GM21717 (cell line): ENCODE measurements around the gene XRRA1.
A peak's percentile ranks its signal among the peaks of the same experiment; 100 is the strongest.
"Not testable (repeated sequence)": the region's sequence is repeated elsewhere in the genome, so short reads cannot be mapped to it uniquely, and the experiment has no call there.

Source experiments
- ATAC-seq: cut with Tn5 transposase; IDR thresholded peaks from one replicate; pipeline ENCODE4 v1.9.1; 2021; ENCODE audit warnings: mild to moderate bottlenecking, moderate library complexity; ENCODE audit not compliant: unreplicated experiment

The XRRA1 gene, protein sequence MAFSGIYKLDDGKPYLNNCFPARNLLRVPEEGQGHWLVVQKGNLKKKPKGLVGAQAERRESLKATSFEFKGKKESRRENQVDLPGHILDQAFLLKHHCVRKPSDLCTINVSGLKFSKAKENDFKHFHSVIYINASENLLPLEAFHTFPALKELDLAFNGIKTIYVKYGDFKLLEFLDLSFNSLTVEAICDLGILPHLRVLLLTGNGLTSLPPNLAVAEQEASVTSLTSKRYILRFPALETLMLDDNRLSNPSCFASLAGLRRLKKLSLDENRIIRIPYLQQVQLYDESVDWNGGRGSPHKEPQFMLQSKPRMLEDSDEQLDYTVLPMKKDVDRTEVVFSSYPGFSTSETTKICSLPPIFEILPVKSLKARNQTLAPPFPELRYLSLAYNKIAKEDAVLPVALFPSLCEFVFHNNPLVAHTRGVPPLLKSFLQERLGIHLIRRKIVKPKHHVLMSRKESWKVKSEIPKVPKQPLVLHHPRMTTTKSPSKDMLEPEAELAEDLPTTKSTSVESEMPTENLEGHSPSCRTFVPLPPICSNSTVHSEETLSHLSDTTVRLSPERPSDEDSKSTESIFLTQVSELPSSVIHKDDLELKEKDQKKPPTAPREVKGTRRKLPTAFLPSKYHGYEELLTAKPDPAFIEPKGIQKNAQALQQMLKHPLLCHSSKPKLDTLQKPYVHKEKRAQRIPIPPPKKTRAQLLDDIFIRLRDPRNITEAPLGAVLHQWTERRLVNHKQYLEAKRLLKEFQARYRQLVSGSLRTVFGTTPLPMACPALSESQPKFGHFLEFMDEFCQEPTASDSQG

DNA sequence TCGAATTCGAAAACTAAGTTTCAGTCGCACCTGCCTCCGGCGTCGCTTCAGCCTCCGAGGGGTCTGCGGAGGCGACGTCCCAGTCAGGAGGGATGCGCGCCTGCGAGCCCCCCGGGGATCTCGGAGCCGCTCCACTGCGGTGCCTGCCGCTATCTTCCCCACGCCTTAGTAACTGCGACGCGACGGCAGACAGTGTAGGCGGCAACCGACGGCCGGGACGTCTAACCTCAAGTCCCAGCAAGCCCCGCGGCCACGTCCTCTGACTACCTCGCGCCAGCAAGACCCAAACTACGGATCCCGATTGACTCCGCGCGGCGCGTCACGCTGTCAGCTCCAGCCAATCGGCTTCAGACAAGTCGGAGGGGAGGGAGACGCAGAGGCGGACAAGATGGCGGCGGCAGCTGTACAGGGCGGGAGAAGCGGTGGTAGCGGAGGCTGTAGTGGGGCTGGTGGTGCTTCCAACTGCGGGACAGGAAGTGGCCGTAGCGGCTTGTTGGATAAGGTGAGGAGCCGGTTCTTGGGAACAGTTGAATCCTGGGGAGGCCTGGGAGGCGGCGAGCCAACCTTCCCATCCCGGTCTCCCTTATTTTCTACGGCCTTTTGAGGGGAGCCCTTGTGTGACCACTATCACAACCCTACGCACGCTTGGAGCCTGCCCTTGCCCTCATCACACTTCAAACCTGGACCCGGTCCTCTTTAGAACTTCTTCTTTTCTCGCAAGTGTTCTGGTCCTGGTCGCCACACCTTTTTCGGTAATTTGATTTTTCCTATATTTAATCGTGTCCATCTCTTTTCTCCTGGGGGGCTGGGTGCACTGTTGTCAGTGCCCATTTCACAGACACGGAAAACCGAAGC is at the start of gene XRRA1, which contains the start of gene SPCS2:
TSS of gene XRRA1 (minus strand) at position 194 of the 855 bp plus-strand sequence. CDS start 8,213 bp downstream, outside the sequence.
TSS of gene SPCS2 (plus strand) at position 369 of the 855 bp plus-strand sequence. CDS start at position 389, 20 bp downstream.
- ATAC-seq = peak; percentile 82

DNA sequence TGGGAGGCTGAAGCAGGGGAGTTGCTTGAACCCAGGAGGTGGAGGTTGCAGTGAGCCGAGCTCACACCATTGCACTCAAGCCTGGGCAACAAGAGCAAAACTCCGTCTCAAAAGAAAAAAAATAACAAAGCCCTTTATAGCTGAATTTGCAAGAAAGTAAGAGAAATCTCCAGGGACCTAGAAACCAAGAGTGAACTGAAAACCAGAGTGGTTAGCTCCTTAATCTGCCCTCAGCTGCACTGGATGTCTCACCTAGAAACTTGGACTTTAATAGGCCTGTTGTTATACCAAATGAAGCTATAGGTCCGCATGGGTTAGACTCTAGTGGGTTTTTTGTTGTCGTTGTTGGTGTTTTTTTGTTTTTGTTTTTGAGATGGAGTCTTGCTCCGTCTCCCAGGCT is 44.0 kb upstream of the XRRA1 start:
- no peak for ATAC-seq

DNA sequence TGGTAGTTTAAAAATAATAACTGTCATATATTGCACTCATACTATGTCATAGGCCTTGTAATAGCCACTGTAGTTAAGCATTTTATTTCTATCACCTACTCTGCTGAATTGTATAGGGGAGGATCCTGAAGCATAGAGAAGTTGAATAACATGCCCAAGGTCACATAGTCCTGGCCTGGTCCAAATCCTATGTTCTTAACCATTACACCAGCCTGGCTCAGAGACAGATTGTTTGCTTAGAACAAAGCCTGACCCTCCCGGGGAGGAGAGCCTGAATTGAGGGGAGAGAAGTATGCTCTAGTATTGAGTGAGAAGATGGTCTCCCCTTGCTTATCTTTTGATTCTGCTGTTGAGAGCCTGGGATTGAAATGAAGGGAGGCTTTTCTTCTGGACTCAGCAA is 42.0 kb upstream of the XRRA1 start:
- ATAC-seq = no peak

DNA sequence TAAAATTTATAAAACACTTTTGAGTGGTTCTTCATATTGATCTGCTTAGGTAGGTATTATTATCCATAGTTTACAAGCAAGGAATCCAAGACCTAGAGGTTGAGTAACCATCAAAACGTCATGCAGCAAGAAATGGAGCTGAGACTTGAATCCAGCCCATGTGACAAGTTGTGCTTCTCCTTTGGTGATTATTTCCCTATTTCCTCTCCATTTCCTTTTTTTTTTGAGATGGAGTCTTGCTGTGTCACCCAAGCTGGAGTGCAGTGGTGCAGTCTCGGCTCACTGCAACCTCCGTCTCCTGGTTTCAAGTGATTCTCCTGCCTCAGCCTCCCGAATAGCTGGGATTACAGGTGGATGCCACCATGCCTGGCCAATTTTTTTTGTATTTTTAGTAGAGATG is 41.3 kb upstream of the XRRA1 start:
- not testable (repeated sequence) for ATAC-seq

DNA sequence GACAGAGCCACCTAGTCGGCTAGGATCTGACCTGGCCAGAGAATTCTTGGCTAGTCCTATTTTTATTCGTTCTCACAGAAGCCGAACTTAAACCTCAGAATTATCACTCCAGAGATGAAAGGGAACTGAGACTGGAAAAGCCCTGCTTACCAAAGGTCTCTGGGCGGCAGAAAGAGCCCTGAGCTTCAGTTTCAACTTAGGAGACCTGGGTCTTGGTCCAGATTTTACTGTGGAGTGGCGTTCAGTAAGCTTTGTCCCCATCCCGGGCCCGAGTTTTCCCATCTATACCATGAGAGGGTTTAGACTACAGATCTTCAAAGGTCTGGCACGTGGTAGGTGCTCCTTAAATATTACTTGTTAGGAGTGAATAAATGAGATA is 40.4 kb upstream of the XRRA1 start:
- ATAC-seq = peak; percentile 13

DNA sequence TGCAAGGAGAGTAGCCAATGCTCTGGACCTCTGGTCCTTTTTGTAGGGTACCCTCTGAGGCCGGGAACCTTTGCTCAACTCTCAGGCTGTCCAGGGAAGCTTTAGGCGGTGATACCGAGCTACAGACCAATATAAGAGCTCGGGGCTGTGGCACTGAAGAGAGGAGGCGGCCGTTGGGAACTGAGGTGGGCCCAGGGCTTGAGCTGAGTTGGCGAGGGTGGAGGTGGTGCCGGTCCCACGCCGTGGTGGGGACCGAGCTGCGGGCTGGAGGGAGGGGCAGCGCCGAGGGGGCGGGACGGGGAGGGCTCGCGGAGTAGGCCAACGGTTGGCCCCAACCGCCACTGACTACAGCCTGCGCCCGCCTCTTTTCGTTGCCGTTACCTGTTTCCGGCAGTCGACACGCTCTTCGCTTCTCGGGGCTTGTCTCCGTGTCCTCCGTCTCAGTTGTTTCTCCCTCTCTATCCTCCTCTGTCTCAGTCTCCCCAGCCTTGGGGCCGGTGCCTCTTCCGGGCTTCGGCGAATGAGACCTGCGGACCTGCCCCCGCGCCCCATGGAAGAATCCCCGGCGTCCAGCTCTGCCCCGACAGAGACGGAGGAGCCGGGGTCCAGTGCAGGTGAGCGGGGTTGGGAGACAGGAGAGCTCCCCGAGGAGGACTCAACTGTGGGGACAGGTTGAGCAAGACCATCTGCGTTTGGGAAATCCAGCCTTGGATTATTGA is 39.8 kb upstream of the XRRA1 start, which contains the start of gene NEU3:
TSS of gene NEU3 (plus strand) at position 393 of the 719 bp plus-strand sequence. CDS start at position 521, 128 bp downstream.
- ATAC-seq = peak; percentile 79

DNA sequence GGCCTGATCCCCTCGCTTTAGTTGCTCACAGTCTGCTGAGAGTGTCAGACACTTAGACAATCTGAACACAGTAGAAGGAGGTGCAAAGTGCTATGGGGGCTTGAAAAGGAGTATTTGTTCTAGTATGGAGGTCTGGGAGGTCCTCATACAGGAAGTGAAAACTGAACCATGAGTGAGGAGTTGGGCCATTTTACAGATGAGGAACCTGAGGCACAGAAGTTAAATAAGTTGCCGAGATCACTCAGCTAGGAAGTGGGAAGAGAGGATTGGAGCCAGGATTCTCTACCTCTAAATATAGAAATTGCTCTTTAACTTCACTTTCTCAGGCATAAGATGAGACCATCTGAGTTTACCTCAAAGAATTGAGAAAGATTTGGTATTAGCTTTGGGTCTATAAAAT is 35.8 kb upstream of the XRRA1 start:
- no peak for ATAC-seq

DNA sequence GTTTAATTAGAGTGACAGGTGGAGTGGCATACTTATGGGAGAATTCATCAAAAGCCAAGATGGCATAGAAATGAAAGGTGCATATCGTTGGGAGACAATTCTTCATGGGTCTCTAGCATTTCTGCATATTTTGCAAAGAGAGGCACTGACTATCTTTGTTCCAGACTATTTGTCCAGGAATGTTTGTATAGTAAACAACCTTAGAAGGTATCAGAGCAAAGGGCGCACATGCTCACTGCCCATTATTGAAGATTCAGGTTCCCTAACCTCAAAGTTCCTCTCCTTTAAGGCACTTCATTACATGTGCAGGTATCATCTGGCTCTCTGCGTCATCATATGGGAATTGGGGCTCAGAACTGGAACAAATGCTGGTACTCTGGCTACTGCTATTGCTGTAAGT is 35.2 kb upstream of the XRRA1 start:
- no peak for ATAC-seq

DNA sequence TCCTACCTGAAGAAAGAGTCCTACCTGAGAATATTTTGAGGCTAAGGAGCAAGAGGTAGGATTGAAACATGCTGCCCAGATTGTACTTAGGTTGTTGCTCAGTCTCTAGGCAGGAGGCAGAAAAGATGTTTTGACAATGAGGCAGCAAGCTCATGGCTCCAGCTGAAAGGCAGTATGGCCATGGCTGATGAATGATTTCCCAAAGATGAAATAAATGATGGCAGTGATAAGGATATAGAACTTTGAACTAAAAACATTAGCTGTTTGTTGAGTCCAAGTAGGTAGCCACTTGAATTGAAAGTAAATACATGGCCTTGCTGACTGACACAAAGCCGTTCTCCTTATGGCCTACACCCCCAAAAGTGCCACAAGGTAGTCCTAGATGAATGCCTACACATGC is 33.0 kb upstream of the XRRA1 start:
- no peak for ATAC-seq

DNA sequence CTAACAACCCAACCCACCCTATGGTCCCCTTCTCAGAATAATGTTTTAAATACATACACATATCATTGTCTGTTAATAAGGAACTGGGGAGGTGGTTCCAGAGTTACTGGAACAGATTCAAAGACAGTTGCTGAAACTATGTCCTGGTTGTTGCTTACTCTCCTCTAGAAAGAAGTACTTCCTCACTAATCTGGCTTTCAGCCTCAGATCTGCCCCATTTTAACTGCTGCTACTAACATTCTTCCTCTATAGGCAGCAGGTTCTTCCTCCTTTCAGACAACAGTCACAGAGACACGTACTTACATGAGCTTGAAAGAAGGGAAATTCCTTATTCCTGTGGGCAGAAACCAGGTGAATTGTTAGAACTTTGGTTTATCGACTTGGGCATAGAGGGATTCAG is 31.7 kb upstream of the XRRA1 start:
- no peak for ATAC-seq

DNA sequence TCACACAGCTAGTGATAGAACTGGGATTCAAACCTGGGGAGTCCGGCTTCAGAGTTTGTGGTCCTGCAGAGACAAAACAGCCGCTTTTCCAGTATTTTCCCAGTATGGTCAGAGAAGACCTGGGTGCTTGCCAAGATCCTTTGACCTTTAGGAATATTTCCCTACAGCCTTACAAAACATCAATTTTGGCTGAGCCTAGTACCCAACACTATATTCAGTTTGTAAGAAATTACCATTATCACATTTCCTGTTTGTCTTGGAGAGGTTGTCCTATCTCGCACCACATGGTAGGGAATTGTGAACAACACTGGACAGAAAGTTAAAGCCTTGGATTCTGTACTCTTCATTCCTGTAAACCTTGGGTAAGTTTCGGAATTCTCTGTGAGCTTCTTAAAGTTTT is 29.1 kb upstream of the XRRA1 start:
- ATAC-seq = no peak

DNA sequence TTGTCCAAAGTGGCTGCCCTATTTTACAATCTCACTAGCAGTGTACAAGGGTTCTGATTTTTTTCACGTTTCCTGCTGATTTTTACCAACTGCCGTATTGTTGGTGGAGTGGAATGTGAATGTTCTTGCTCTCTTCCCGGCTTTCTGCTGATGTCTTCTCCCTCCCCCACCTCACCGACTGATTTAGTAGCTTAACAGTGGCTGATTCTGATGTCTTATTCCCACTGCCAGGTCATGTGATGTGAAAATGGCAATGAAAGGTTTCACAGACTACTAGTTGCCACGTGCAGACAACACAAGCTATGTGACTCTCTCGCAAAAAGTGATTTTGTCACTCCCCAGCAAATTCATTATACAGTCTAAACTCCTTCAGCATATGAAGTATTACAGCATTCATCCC is 22.5 kb upstream of the XRRA1 start:
- ATAC-seq = no peak

DNA sequence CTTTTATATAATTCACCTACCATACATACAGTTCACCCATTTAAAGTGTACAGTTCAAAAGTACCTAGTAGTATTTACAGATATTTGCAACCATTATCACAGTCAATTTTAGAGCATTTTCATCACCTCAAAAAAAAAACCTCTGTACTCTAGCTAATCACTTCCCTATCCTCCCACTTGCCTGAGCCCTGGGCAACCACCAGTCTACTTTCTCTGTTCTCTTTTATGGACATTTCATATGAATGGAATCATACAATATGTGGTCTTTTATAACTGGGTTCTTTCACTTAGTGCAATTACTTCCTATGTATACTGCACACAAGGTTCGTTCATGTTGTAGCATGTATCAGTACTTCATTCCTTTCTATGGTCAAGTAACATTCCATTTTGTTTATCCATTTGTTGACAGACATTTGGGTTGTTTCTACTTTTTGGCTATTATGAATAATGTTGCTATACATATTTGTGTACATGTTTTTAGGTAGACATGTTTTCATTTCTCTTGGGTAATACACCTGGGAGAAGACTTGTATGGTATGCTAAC is 22.0 kb upstream of the XRRA1 start:
- no peak for ATAC-seq

DNA sequence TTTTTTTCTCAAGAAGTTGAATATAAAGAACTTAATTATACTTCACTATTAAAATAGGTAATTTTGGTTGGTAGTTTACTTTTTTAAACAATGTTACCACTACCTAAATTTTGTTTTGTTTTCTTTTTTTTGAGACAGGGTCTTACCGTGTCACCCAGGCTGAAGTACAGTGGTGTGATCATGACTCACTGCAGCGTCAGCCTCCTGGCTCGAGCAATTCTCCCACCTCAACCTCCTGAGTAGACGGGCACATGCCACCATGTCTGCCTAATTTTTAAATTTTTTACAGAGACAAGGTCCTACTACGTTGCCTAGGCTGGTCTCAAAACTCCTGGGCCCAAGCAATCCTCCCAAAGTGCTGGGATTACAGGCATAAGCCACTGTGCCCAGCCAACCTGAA is 17.8 kb upstream of the XRRA1 start:
- ATAC-seq = no peak

DNA sequence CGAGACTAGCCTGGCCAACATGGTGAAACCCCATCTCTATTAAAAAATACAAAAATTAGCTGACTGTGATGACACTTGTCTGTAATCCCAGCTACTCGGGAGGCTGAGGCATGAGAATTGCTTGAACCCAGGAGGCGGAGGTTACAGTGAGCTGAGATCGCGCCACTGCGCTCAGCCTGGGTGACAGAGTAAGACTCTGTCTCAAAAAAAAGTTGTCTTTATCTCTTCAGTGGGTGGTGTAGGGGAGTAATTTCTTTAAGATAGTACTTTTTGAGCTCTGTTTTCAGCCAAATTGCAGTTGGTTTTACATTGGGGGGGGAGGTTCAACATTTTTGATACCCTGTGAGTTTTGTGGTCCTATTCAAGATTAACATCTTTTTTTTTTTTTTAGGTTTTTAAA is 11.2 kb upstream of the XRRA1 start:
- not testable (repeated sequence) for ATAC-seq

DNA sequence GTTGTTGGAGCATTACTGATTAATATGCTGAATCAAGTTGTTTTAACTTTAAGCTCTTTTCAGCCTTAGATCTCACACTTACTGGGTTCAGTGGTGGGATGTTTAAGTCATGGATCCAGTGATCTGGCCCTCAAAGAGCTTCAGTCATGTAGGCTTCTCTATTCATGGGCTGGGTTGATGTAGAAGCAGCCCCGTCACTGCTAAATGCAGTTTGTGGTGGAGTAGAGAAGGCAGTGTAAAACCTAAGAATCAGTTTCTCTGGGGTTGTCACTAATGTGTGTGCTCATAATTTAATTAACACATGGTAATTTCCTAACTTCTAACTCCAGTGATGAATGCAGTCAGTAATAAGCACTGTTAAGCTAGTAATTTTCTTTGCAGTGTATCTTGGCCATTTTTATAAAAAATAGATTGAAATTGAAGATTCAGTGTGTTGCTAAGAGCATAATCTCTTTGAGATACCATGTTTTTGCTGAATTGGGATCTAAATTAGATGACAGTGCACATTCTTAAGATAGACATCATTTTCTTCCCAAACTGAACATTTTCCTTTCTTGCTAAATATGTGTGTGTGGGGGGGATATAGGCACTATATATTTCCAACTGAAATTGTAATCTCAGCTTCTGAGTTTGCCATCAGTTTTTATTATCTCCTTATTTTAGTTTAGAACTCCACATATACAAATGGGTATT is 9.2 kb upstream of the XRRA1 start:
- no peak for ATAC-seq

DNA sequence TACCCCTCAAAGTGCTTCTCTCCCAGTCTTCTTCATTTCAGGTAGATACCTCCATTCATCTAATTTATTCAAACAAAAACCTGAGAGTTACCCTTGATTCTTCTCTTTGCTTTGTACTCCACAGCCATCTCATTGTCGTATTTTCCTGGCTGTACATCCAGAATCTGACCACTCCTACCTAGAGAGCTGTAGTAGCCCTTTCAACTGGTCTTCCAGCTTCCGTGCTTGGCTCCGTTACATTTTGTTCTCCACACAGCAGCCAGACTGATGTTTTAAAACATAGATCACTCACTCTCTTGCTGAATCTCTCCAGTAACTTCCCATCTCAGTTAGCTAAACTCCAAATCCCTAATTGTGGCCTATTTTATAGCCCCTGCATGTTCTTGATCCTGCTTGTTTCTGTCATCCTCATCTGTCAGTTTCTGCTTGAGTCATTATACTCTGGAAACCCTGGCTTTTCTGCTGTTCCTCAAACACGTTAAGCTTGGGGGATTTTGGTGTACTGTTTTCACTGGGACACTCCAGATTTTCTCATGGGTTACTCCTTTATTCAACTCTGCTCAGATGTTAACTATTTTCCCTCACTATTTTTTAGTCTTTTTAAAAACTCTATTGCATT is 7.6 kb upstream of the XRRA1 start:
- no peak for ATAC-seq

DNA sequence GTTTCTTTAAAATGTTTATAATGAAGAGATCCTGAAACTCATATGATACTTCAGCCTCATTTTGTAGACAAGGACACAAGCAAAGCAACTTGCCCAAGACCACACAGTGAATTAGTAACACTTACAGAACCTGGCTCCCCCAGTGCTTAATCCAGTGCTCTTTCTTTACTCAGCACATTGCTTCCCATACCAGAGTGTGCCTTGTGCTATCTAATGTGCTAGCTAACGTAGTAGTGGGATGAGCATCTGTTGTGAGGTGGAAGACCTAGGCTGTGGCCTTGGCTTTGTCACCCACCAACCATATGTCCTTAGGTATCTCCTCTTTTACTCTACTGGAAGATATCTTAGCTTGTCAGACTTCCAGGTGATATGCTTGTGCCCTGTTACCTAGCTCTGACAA is 5.3 kb upstream of the XRRA1 start:
- no peak for ATAC-seq

DNA sequence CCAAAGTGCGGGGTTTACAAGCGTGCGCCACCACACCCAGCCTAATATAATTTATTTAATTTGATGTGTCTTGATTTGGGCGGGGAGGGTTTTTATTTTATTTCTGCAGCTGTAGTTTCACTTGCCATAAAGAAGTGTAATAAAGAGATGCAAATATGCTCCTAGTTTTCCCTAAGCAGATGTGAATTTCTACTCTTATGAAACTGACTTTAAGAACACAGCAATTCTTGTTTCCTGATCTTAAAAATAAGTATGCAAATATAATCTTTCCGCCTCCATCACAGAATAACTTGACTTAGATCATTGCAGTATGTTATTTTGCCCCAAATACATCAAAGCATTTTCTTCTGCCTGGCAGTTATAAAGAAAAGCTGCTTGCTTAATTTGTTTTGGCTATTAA is 4.6 kb upstream of the XRRA1 start:
- ATAC-seq = no peak
